Measurements from ENCODE around the gene PLK5.

The PLK5 gene

DNA sequence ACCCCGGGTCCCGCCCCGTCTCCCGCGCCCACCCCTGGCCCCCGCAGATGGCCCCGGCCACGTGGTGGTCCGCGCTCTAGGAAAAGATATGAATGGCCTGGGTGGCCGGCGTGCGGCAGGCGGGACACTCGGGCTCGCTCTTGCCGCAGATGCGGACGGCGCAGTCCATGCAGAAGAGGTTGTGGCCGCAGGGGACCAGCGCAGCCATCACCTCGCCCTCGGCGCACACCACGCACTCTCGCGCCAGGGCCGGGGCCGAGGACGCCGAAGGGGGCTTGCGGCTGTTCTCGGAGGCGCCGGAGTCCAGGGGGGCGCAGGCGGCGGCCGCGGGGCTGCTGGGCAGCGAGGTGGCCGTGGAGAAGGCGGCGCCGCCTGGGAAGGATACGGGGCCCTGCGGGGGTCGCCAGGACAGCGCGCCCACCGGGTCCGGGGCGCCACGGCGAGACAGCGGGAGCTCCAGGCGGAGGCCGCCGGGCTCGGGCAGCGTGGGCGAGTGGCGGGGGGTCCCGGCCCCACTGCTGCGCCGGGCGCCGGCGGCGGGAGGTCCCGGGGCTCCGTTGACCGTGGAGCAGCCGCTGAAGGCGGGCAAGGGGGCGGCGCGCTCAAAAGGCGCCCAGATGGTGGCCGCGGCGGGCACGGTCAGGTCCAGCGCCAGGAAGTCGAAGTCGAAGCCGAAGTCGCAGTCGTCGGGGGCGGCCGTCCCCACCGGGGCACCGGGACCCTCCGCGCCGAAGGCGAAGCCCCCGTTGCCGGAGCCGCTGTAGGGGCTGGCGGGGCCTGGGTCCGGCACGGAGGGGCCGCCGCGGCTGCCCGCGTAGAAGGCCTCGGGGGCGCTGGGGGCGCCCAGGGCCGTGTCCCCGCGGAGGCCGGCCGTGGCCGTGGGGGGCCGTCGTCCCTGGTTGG, 31.9 kb downstream of the PLK5 start:
- no peak for DNase-seq (ENCODE audit: low read depth in 2 of 2)

GRCh38 chr19:1556390-1557070, 32.7 kb downstream of the PLK5 start:
- no peak for DNase-seq (ENCODE audit: low read depth in 2 of 2)

DNA sequence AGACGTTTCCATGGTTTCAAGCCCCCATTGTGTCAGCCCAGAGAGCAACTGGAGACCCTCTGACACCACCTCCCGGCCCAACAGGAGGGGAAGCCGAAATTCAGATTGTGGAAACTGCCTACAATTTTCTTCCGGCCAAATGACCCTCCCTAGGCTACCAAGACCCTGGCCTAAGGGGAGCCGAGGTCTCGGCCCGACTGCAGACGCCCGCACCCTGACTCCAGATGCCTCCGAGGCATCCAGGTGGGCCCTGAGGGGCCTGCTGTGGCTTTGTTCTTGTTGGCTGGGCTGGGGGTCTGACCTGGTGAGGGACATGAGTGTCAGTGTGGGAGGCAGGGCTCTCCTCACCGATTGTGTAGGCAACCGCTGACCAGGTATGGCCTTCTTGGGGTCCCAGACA, 34.7 kb downstream of the PLK5 start:
- no peak for DNase-seq (ENCODE audit: low read depth in 2 of 2)

DNA sequence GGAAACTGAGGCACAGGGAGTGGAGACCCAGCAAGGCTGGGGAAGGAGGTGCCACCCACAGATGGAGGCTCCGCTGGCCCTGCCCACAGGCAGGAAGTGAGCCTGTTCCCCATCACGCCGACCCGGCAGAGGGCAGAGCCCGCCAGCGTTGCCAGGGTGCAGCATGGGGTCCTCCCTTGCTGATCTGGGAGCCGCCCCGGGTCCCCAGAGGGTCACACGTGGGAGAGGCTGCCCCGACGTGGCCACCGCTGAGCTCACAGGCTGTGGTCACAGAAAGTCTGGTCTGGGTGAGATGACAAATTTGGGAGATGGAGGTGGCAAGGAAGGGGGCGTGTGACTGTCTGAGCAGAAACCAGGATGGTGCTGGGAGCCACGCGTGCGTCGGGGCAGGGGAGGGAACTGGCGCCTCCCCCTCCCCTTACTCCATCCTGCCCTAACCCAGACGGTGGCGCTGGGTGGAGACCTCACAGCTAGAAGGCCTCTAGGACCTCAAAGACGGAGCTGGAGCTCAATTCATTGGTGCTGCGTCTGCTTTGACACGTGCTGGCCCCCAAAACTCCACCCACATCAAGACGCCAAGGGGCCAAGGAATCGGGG, 36.5 kb downstream of the PLK5 start:
- DNase-seq (ENCODE audit: low read depth in 2 of 2), result no peak

DNA sequence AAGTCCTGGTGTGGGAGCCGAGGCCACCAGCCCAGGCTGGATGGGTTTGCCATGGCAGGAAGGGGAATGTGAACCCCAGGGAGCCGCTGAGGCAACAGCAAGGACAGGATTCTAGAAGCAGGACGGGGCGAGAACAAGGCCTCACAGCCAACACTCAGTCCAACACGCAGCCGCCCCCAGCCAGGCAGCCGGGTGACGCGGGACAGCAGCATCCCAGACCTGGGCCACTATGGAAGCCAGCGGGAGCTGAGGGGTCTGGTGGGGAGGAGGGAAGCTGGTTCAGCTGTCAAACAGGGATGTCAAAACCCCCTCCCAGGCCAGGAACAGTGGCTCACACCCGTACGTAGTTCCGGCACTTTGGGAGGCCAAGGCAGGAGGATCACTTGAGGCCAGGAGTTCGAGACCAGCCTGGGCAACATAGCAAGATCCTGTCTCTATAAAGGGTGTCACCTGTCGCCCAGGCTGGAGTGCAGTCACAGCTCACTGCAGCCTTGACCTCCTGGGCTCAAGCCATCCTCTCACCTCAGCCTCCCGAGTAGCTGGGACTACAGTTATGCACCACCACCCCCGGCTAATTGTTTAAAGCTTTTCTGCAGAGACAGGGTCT, 37.5 kb downstream of the PLK5 start:
- DNase-seq (ENCODE audit: low read depth in 2 of 2), result no peak

DNA sequence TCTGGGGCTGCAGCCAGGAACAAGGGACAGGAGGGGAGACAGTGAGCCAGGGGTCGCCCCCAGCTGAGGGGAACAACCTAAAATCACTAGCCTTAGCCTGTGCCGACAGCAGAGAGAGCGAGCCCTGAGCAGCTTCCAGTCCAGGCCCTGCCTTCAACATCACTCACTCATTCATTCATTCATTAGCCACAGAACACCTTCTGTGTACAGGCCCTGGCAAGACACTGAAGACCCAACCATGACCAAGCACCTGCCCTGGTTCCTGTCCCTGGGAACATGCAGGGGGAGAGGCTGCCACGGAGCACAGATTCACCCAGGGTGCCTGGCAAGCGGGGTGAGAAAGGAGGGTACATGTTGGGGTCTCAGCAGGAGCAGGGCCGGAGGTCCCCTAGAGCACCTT, 39.4 kb downstream of the PLK5 start:
- no peak for DNase-seq (ENCODE audit: low read depth in 2 of 2)

- DNase-seq (ENCODE audit: low read depth in 2 of 2), result no peak
Observed at GRCh38 chr19:1566392-1567115, 42.7 kb downstream of the PLK5 start.

DNA sequence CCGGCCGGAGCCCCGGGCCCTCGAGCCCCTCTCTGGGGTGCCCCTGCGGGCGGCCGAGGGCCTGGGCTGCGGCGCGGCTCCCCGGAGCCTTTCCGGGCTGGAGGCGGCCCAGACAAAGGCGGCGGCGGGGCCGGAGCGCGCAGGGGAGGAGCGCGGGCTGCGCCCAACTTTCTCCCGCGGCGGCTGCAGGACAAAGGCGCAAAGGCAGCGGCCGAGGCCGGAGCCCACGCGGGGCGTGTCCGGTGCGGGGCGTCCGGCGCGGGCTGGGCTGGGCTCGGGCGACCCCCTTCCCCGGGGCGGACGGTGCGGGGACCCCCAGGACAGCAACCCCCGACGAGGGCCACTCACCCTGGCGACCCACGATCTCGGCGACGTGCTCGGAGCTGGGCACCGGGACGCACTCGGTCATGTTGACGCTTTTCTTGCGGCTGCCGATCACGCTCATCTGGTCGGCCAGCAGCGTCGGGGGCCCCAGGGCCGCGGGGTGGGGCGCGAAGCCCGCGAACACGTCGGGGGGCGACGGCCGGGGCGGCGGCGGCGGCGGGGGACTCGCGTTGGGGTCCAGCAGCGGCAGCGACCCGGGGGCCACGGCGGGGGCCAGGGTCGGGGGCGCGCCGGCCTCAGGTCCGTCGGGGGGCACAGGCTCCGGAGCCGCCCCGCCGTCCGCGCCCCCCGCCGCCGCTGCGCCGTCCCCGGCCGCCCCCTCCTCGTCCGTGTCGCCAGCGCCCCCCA, 43.4 kb downstream of the PLK5 start:
- no peak for DNase-seq (ENCODE audit: low read depth in 2 of 2)

GRCh38 chr19:1567848-1568227, 44.0 kb downstream of the PLK5 start:
- no peak for DNase-seq (ENCODE audit: low read depth in 2 of 2)

GRCh38 chr19:1568320-1569019, 44.6 kb downstream of the PLK5 start, which contains the start of gene MEX3D:
MEX3D (minus strand) TSS chr19:1568325; CDS start chr19:1568058, 267 bp downstream.
- DNase-seq (ENCODE audit: low read depth in 2 of 2), result peak; percentile 67 to 74

DNA sequence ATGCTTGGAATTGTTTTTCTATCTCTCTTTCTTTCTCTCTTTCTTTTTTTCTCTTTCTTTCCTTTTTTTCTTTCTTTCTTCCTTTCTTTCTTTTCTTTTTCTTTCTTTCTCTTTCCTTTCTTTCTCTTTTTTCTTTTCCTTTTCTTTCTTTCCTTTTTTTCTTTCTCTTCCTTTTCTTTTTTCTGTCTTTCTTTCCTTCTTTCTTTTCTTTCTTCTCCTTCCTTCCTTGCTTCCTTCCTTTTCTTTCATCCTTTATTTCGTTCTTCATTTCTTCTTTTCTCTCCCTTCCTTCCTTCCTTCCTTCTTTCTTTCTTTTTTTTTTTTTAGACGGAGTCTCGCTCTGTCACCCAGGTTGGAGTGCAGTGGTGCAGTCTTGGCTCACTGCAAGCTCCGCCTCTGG, 46.1 kb downstream of the PLK5 start:
- no peak for DNase-seq (ENCODE audit: low read depth in 2 of 2)

DNA sequence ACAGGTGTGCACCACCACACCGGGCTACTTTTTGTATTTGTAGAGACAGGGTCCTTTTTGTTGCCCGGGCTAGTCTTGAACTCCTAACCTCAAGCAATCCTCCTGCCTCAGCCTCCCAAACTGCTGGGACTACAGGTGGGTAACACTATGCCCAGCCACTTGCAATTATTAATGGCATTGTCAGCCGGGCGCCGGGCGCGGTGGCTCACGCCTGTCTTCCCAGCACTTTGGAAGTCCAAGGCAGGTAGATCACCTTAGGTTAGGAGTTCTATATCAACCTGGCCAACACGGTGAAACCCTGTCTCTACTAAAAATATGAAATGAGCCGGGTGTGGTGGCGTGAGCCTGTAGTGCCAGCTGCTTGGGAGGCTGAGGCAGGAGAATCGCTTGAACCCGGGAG, 47.0 kb downstream of the PLK5 start:
- DNase-seq (ENCODE audit: low read depth in 2 of 2), result no peak

DNA sequence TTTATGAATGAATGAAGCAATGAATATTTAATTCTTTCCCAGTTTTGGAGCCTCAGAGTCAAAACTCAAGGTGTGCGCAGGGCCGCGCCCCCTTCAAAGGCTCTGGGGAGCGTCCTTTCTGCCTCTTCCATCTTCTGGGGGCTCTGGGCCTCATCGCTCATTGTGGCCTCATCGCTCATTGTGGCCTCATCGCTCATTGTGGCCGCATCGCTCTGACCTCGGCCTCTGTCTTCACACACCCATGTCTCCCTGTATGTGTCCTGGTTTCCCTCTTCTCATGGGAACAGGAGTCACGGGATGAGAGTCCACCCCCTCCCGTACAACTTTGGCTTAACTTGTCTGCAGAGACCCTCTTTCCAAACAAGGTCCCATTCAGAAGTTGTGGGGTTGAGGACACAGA, 47.5 kb downstream of the PLK5 start:
- no peak for DNase-seq (ENCODE audit: low read depth in 2 of 2)

- DNase-seq (ENCODE audit: low read depth in 2 of 2), result no peak
Observed at GRCh38 chr19:1572795-1573194, 48.9 kb downstream of the PLK5 start.

- no peak for DNase-seq (ENCODE audit: low read depth in 2 of 2)
Observed at GRCh38 chr19:1574354-1575136, 50.7 kb downstream of the PLK5 start.

GRCh38 chr19:1575323-1576241, 51.7 kb downstream of the PLK5 start:
- DNase-seq (ENCODE audit: low read depth in 2 of 2), result no peak

- no peak for DNase-seq (ENCODE audit: low read depth in 2 of 2)
Observed at GRCh38 chr19:1576242-1577089, 52.6 kb downstream of the PLK5 start.

Measured in stimulated activated CD8-positive, alpha-beta memory T cell treated with anti-CD3 and anti-CD28 coated beads, Interleukin-2, amount 100 ng/mL, for 48 hours (primary cell).